Liver (tissue), 9 donors: ENCODE measurements around the gene USP35. TPM values are rescaled to one million over a fixed set of nuclear protein-coding genes. Genes with fewer than 3 reads are reported as not detected.
"Not testable (repeated sequence)": the region's sequence is repeated elsewhere in the genome, so short reads cannot be mapped to it uniquely, and the experiment has no call there.

Experiments used
- DNase-seq: peaks from one replicate; pipeline ENCODE4 v3.0.0-alpha.2; 2017; ENCODE audit warnings: low spot score
- H3K27ac ChIP-seq, 2 donors: one replicate each; pipeline ENCODE4 v1.7.0; 2013; ENCODE audit warnings: inconsistent platforms in 2 of 2, low read length in 2 of 2, control low read depth in 1 of 2, low read depth in 1 of 2, mild to moderate bottlenecking in 1 of 2
- H3K27me3 ChIP-seq, 4 donors: one replicate each; pipeline versions ENCODE4 v1.6.1 to v1.7.0; 2013; ENCODE audit warnings: low read length in 3 of 4, inconsistent platforms in 1 of 4, mild to moderate bottlenecking in 1 of 4, moderate library complexity in 1 of 4; ENCODE audit not compliant: control insufficient read depth in 4 of 4, insufficient read depth in 4 of 4
- H3K36me3 ChIP-seq, 4 donors: one replicate each; pipeline versions ENCODE4 v1.6.1 to v1.7.0; 2013; ENCODE audit warnings: low read length in 3 of 4, mild to moderate bottlenecking in 3 of 4, low read depth in 1 of 4, moderate library complexity in 1 of 4; ENCODE audit not compliant: control insufficient read depth in 4 of 4, insufficient read depth in 3 of 4
- H3K4me1 ChIP-seq, 4 donors: one replicate each; pipeline versions ENCODE4 v1.6.1 to v1.7.0; 2013; ENCODE audit warnings: low read length in 3 of 4, mild to moderate bottlenecking in 3 of 4, moderate library complexity in 1 of 4; ENCODE audit not compliant: control insufficient read depth in 4 of 4, insufficient read depth in 4 of 4
- H3K4me3 ChIP-seq, 3 donors: one replicate each; pipeline versions ENCODE4 v1.6.1 to v1.7.0; 2013; ENCODE audit warnings: low read length in 3 of 3, control low read depth in 1 of 3, low read depth in 1 of 3, mild to moderate bottlenecking in 1 of 3
- H3K9ac ChIP-seq, 2 donors: one replicate each; pipeline ENCODE4 v1.7.0; 2013; ENCODE audit warnings: low read length in 2 of 2, mild to moderate bottlenecking in 2 of 2, moderate library complexity in 2 of 2, control low read depth in 1 of 2, low read depth in 1 of 2
- H3K9me3 ChIP-seq, 4 donors: one replicate each; pipeline versions ENCODE4 v1.6.1 to v1.7.0; 2013; ENCODE audit warnings: low read length in 3 of 4; ENCODE audit not compliant: control insufficient read depth in 4 of 4
- NR2F2 ChIP-seq: IDR thresholded peaks from 2 replicates; pipeline ENCODE4 v1.6.1; 2016; ENCODE audit warnings: antibody characterized with exemption
- RAD21 ChIP-seq, 2 donors: IDR thresholded peaks; 2 replicates each; pipeline ENCODE4 v1.6.1; 2016; ENCODE audit warnings: antibody characterized with exemption in 2 of 2, mild to moderate bottlenecking in 2 of 2
- REST ChIP-seq: IDR thresholded peaks from 2 replicates; pipeline ENCODE4 v1.6.1; 2016; ENCODE audit warnings: antibody characterized with exemption, mild to moderate bottlenecking
- RXRA ChIP-seq, 2 donors: IDR thresholded peaks; 2 replicates each; pipeline ENCODE4 v1.6.1; 2017 to 2018; ENCODE audit warnings: antibody characterized with exemption in 2 of 2, mild to moderate bottlenecking in 1 of 2
- SP1 ChIP-seq: IDR thresholded peaks from 2 replicates; pipeline ENCODE4 v1.6.1; 2018; ENCODE audit warnings: antibody characterized with exemption, mild to moderate bottlenecking
- YY1 ChIP-seq: IDR thresholded peaks from 2 replicates; pipeline ENCODE4 v1.6.1; 2016; ENCODE audit warnings: antibody characterized with exemption, mild to moderate bottlenecking
- WGBS: extraction: QIAGEN DNeasy Blood & Tissue Kit; methylation state at CpG from one replicate; pipeline ENCODE4 v1.1.7; 2013; 5-methylcytosine and 5-hydroxymethylcytosine counted together
- polyA plus RNA-seq, 2 donors: library from polyadenylated mRNA; stranded (reverse) in 1 of 2; unstranded in 1 of 2; fragments of 200-250 nt in 1 of 2; fragments of >200 nt in 1 of 2; fragmentation: Nextera tagmentation in 1 of 2; extraction: Ambion mirVana in 1 of 2; gene quantifications; one replicate each; pipeline versions ENCODE4 v1.2.1 to v1.2.3, GENCODE V29; 2013 to 2015
- total RNA-seq, 2 donors: library from RNA; depleted of rRNA; stranded (reverse); fragments of >200 nt; gene quantifications; one replicate each; pipeline ENCODE4 v1.2.3, GENCODE V29; 2014
- TF ChIP-seq, protein P1 (sequence below): IDR thresholded peaks from 2 replicates; pipeline ENCODE4 v1.6.1; 2016; ENCODE audit warnings: antibody characterized with exemption
- donor health status: healthy.
- donor health status: healthy.
- donor health status: healthy.
- donor health status: healthy.
- donor health status: healthy.

The USP35 gene
- total and polyA plus RNA-seq, 4 donors = 2.3 to 11.0 (median 4.8) TPM

GRCh38 chr11:78230161-78230877 lies 41.6 kb downstream of the USP35 start:
- Histone ChIP-seq H3K4me3 (no peak overlapping the region), H3K36me3 (peaks cover 0 to 4% (median 0%) of the 10 kb centered on the region in 4 donors), H3K27me3 (no peaks in the 10 kb centered on the region), H3K27ac (no peak overlapping the region), H3K9me3 (no peaks in the 10 kb centered on the region), H3K4me1 (no peaks in the 10 kb centered on the region), H3K9ac (no peak overlapping the region)
- DNase-seq = no peak
- 85% methylated on average over 7 of the region's 7 CpGs for WGBS
- no peak for TF ChIP-seq NR2F2

GRCh38 chr11:78231962-78232501 lies 43.3 kb downstream of the USP35 start:
- Histone ChIP-seq H3K27ac (no peak overlapping the region), H3K36me3 (no peaks in the 10 kb centered on the region), H3K4me3 (no peak overlapping the region), H3K9ac (no peak overlapping the region), H3K9me3 (no peaks in the 10 kb centered on the region), H3K4me1 (no peaks in the 10 kb centered on the region), H3K27me3 (no peaks in the 10 kb centered on the region)
- no peak for TF ChIP-seq RXRA (IDR thresholded peaks at IDR 0.05)
- TF ChIP-seq RAD21 (IDR thresholded peaks at IDR 0.05) = peak in 1 of 2 donors; percentile 7
- TF ChIP-seq REST = no peak
- no peak for DNase-seq

GRCh38 chr11:78233046-78233445 lies 44.3 kb downstream of the USP35 start:
- not testable (repeated sequence) for H3K4me3 ChIP-seq, H3K36me3 ChIP-seq, H3K9ac ChIP-seq, H3K9me3 ChIP-seq, DNase-seq, H3K27me3 ChIP-seq, H3K4me1 ChIP-seq, H3K27ac ChIP-seq
- 98% methylated on average over 6 of the region's 6 CpGs for WGBS

GRCh38 chr11:78234006-78234405 lies 45.3 kb downstream of the USP35 start:
- 97% methylated on average over 5 of the region's 5 CpGs for WGBS
- no peak overlapping the region for H3K4me3 ChIP-seq
- DNase-seq = no peak
- H3K4me1 ChIP-seq = no peaks in the 10 kb centered on the region
- H3K9me3 ChIP-seq = no peaks in the 10 kb centered on the region
- no peak overlapping the region for H3K27ac ChIP-seq
- TF ChIP-seq, protein P1, sequence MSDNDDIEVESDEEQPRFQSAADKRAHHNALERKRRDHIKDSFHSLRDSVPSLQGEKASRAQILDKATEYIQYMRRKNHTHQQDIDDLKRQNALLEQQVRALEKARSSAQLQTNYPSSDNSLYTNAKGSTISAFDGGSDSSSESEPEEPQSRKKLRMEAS = no peak
- TF ChIP-seq YY1 = no peak
- TF ChIP-seq NR2F2 = no peak
- TF ChIP-seq SP1 = no peak
- H3K9ac ChIP-seq = no peak overlapping the region
- H3K27me3 ChIP-seq = no peaks in the 10 kb centered on the region
- H3K36me3 ChIP-seq = no peaks in the 10 kb centered on the region
